DOHH2 (cell line): ENCODE measurements around the gene RABGAP1.

Source experiments
- CTCF ChIP-seq: fragments of 200-600 bp; sonication (generic); IDR thresholded peaks from one replicate; pipeline ENCODE4 v1.5.1; 2014; ENCODE audit warnings: antibody characterized with exemption, mild to moderate bottlenecking, low read depth, low read length; ENCODE audit not compliant: poor library complexity, severe bottlenecking
- EZH2phosphoT487 ChIP-seq: fragments of 200-600 bp; sonication (generic); IDR thresholded peaks from 2 replicates; pipeline ENCODE4 v1.6.1; 2017; ENCODE audit warnings: borderline replicate concordance, mild to moderate bottlenecking, antibody characterized with exemption, low read length, moderate library complexity, mixed read lengths

- TF ChIP-seq CTCF (no peak), EZH2phosphoT487 (no peak)
Observed at GRCh38 chr9:123108976-123109375, 168.2 kb downstream of the RABGAP1 start.
